Progenitor cell of endocrine pancreas (in vitro differentiated cells): Measurements from ENCODE around the gene YBX1. TPM values are rescaled to one million over a fixed set of nuclear protein-coding genes. Genes with fewer than 3 reads are reported as not detected.

Experiments
- DNase-seq: peaks from one replicate; pipeline ENCODE4 v3.0.0; 2021; ENCODE audit warnings: low spot score; ENCODE audit not compliant: unreplicated experiment
- H3K27ac Mint-ChIP-seq: 2 replicates; pipeline ENCODE4 v1.8.0; 2021; ENCODE audit warnings: mild to moderate bottlenecking, moderate library complexity, mixed read lengths
- H3K27me3 Mint-ChIP-seq: 2 replicates; pipeline ENCODE4 v1.8.0; 2021; ENCODE audit warnings: mixed read lengths
- H3K36me3 Mint-ChIP-seq: 2 replicates; pipeline ENCODE4 v1.8.0; 2022; ENCODE audit warnings: mixed read lengths; ENCODE audit not compliant: insufficient read depth
- H3K4me1 Mint-ChIP-seq: 2 replicates; pipeline ENCODE4 v1.8.0; 2021; ENCODE audit warnings: low read depth, mixed read lengths
- H3K4me3 Mint-ChIP-seq: 2 replicates; pipeline ENCODE4 v1.8.0; 2021; ENCODE audit warnings: low read depth, mild to moderate bottlenecking, moderate library complexity, mixed read lengths
- H3K9me3 Mint-ChIP-seq: 2 replicates; pipeline ENCODE4 v1.8.0; 2021; ENCODE audit warnings: low read depth, mixed read lengths
- CTCF ChIP-seq: fragments of 200-600 bp; sonication (generic); IDR thresholded peaks from one replicate; pipeline ENCODE4 v1.5.0; 2021; ENCODE audit warnings: antibody characterized with exemption, mild to moderate bottlenecking; ENCODE audit not compliant: unreplicated experiment
- total RNA-seq: library from RNA; stranded (reverse); gene quantifications from 2 replicates; pipeline ENCODE4 v1.2.1, GENCODE V29; 2021

YBX1 gene
- total RNA-seq, 1 donor from 2014 or later, result 588 TPM

GRCh38 chr1:42689912-42690311, 7.7 kb downstream of the YBX1 start:
- Mint-ChIP-seq H3K27me3 (no peaks in the 10 kb centered on the region), H3K4me1 (peaks cover 83% of the 10 kb centered on the region), H3K36me3 (peaks cover 13% of the 10 kb centered on the region), H3K4me3 (no peak overlapping the region), H3K9me3 (no peaks in the 10 kb centered on the region), H3K27ac (peak overlapping the region; percentile 83)
- TF ChIP-seq CTCF, result no peak
- DNase-seq, result no peak

GRCh38 chr1:42690477-42691156, 8.4 kb downstream of the YBX1 start:
- Mint-ChIP-seq H3K4me1 (peaks cover 81% of the 10 kb centered on the region), H3K27me3 (no peaks in the 10 kb centered on the region), H3K9me3 (no peaks in the 10 kb centered on the region), H3K36me3 (peaks cover 18% of the 10 kb centered on the region), H3K4me3 (no peak overlapping the region), H3K27ac (peak overlapping the region; percentile 91)
- TF ChIP-seq CTCF, result peak; percentile 38
- no peak for DNase-seq

GRCh38 chr1:42691157-42691498, 8.9 kb downstream of the YBX1 start:
- no peak for DNase-seq
- no peak for TF ChIP-seq CTCF
- Mint-ChIP-seq H3K27ac (peak overlapping the region; percentile 91), H3K36me3 (peaks cover 22% of the 10 kb centered on the region), H3K9me3 (no peaks in the 10 kb centered on the region), H3K27me3 (no peaks in the 10 kb centered on the region), H3K4me1 (peaks cover 77% of the 10 kb centered on the region), H3K4me3 (no peak overlapping the region)

- DNase-seq, result no peak
- peak overlapping the region; percentile 99 for H3K27ac Mint-ChIP-seq
- H3K36me3 Mint-ChIP-seq, result peaks cover 28% of the 10 kb centered on the region
- peak overlapping the region; percentile 54 for H3K4me3 Mint-ChIP-seq
- TF ChIP-seq CTCF, result no peak
- no peaks in the 10 kb centered on the region for H3K9me3 Mint-ChIP-seq
- no peaks in the 10 kb centered on the region for H3K27me3 Mint-ChIP-seq
- peaks cover 68% of the 10 kb centered on the region for H3K4me1 Mint-ChIP-seq
Measured at GRCh38 chr1:42692461-42692860, 10.2 kb downstream of the YBX1 start.

GRCh38 chr1:42692911-42693310, 10.7 kb downstream of the YBX1 start:
- Mint-ChIP-seq H3K36me3 (peaks cover 29% of the 10 kb centered on the region), H3K27me3 (no peaks in the 10 kb centered on the region), H3K9me3 (no peaks in the 10 kb centered on the region), H3K4me3 (peak overlapping the region; percentile 54), H3K4me1 (peaks cover 64% of the 10 kb centered on the region), H3K27ac (peak overlapping the region; percentile 99)
- no peak for DNase-seq
- no peak for TF ChIP-seq CTCF
